NCI-H82 treated with DMSO at 0.1 percent for 48 hours (cell line): ENCODE measurements around the gene ACIN1.
"Not testable (repeated sequence)": the region's sequence is repeated elsewhere in the genome, so short reads cannot be mapped to it uniquely, and the experiment has no call there.

Experiments
- DNase-seq: peaks from one replicate; lab custom pipeline; 2025; ENCODE audit not compliant: unreplicated experiment; lab: John Stamatoyannopoulos, UW

The ACIN1 gene

DNA sequence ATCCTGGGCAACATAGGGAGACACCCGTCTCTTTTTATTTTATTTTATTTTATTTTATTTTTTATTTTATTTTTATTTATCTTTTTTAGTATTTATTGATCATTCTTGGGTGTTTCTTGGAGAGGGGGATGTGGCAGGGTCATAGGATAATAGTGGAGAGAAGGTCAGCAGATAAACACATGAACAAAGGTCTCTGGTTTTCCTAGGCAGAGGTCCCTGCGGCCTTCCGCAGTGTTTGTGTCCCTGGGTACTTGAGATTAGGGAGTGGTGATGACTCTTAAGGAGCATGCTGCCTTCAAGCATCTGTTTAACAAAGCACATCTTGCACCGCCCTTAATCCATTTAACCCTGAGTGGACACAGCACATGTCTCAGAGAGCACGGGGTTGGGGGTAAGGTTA is 12.7 kb upstream of the ACIN1 start:
- not testable (repeated sequence) for DNase-seq

- DNase-seq: no peak
These were observed 11.8 kb upstream of the ACIN1 start for GRCh38 chr14:23106747-23107045.

DNA sequence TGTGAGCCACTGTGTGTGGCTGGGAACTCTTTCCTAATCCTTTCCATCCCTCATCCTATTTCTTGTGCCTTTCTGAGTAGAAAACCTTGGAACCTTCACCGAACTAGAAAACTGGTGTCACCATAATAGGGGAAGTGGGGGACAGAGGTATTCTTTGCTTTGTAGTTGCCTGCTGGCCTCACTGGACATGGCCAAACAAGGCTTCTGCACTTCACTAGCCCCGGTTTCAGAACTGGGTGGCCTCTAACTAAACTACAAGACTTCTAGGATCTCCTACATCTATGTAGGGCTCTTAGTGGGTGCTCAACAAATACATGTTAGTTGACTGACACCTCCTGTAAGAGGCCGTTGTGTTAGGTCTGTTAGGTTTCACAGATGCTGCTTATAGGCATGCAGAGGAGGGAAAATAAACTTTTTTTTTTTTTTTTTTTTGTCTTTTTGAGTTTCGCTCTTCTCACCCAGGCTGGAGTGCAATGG is 10.4 kb upstream of the ACIN1 start:
- no peak for DNase-seq

- no peak for DNase-seq
These were observed 9.8 kb upstream of the ACIN1 start, which contains the start of gene CIROP for GRCh38 chr14:23104591-23105347. Gene CIROP (minus strand): TSS chr14:23104989. CDS start chr14:23104920, 69 bp downstream.

GRCh38 chr14:23104070-23104590 is 9.2 kb upstream of the ACIN1 start:
- no peak for DNase-seq

GRCh38 chr14:23103581-23103980 is 8.6 kb upstream of the ACIN1 start:
- no peak for DNase-seq

DNA sequence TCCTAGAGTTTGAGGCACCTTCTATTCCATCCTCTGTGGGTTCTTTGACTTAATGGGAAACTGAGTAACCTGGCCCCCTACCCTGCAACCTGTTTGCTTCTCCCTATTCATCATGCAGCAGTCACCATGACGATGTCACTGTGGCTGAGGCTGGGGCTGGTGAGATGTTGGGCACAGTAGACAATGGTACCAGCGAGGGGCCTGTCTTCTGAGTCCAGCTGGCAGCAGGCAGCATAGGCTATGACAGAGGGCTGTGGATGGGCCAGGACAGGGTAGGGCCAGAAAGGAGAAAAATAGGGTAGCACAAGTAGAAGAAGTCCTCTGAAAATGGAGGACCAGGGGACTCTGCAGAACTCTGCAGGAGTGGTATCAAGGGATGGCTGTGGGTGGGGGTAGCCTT is 7.9 kb upstream of the ACIN1 start:
- no peak for DNase-seq

DNA sequence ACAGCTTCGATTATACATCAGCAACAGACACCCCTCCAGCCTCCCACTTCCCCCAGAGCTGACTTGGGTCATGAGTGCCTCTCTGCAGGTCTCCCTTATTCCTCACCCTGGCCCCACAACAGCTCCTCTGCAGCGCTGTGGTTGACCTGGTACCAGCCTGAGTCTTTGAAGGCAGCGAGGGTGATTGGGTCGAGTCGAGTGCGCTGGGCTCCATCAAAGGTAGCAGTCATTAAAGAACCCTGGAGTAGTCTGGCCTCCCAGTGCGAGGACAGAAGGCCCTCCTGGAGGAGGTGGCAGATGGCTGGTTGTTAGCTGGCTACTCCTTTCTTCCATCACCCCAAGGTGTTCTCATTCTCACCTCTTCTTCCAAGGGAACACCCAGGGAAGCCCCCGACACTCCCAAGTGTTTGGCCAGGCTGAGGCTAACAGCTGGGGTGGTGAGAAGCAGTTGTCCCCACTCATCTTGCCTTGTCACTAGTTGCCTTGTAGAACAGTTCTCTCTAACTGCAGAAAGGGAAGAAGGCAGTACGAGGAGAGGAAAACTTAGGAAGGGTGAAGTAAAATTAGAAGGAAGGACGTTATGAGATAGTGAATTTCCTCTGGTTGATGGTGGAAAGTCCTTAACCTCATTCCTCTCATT is 7.2 kb upstream of the ACIN1 start:
- DNase-seq: no peak

DNA sequence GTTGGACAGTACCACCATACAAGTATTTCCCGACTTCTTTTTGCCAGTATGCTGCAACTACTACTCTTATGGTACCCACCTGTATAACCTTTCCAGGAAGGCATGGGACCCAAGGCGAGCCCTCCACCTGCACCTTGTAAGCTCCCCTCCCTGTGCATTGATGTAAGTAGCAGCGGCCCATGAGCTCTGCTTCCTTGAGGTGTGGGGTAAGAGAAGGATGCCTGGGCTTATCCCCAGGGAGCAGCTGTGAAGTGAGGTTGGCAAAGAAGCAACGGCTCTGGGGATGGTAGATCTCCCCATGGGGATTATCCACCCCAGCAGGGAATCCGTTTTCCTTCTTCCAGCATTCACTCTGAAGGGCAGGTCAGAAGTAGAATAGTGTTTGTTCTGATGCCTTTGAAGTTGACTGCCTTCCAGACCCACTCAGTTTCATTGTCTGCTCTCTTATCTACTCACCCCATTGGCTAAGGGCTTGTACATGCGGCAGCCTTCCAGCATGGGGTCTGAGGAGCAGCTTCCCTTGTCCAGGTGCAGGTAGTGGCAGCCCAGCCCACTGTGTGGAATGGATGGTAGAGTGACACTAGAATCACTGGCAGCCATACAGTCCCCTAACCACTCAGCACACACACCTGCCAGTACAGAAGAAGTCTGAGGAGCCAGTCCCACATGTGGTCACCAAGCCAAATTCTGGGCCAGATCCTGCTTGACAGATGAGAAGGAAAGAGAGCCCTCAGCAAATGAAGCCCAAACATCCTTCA is 6.5 kb upstream of the ACIN1 start:
- no peak for DNase-seq

DNA sequence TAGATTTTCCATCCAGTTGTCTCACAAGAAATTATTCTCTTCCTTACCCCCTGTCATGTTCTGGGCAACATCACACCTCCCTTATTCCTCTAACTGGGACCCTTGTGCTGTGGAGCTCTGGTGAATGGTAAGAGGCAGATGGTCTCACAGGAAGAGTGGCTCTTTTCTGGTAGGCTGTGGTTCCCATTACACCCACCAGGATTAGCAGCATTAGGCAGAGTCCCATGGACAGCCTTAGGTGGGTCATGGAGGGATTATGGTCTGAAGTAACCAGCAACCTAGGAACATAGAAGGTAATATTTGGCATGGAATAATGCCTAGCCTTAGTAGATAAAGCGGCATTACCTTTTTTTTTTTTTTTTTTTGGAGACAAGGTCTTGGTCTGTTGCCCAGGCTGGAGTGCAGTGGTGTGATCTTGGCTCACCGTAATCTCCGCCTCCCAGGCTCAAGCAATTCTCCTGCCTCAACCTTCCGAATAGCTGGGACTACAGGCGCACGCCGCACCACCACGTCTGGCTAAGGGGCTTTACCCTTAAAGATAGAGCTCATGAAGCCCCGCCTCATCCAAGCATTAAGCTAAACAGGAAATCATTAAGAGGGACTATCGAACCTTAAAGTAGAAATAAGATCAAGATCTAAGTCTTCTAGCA is 4.4 kb upstream of the ACIN1 start:
- no peak for DNase-seq

DNA sequence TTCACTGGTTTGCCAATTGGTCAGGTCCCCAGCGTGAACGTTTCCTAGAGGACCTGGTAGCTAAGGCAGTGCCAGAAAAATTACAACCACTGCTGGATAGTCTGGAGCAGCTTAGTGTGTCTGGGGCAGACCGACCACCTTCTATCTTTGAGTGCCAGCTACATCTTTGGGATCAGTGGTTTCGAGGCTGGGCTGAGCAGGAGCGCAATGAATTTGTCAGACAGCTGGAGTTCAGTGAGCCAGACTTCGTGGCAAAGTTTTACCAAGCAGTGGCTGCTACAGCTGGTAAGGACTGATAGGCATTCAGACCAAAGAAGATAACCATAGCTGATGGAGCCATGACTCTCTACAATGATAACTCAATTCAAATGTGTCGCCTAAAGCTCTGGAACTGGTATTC is 2.9 kb upstream of the ACIN1 start:
- DNase-seq: no peak

GRCh38 chr14:23095196-23096108 is 516 bp upstream of the ACIN1 start, which contains the start of gene C14orf119:
Gene C14orf119 (plus strand): TSS chr14:23095505. CDS start chr14:23097659, 2,154 bp downstream.
- no peak for DNase-seq

- no peak for DNase-seq
These were observed 808 bp downstream of the ACIN1 start for GRCh38 chr14:23093991-23094665.

DNA sequence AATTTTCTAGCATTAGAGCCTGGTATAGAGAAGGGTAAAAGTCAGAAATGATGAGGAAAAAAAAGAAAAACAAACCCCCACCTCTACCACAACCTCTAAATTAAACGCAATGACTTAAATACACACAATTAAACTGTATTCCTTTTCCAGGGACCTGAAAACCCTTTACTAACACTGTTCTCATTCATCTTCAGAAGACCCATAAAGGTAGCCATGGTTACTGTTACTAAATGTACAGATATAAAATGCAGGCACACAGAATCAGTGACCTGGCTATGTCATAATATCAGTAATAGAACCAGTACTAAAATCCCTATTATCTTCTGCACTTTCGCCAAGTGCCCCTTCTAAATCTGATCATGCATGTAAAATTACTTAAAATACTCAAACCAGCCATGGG is 1.4 kb downstream of the ACIN1 start:
- no peak for DNase-seq

GRCh38 chr14:23093104-23093503 is 1.8 kb downstream of the ACIN1 start:
- DNase-seq: no peak

- no peak for DNase-seq
These were observed 3.4 kb downstream of the ACIN1 start for GRCh38 chr14:23091294-23092225.

DNA sequence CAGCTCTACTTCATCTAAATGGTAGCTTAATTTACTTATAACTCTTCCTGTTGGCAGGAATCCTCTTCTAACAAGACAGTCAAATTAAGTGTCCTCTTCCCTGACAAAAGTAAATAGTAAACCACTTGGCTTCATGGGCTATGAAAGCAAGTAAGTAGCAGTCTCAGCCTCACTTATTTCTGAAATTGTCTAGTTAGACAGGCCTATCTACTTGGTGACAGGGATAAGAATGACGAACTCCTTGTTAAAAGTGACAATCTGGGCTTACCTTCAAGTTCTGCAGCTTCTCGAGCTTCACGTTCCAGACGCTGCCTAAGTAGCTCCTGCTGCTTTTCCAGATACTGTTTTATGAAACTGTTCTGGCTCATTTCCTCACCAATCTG is 4.7 kb downstream of the ACIN1 start:
- DNase-seq: no peak

DNA sequence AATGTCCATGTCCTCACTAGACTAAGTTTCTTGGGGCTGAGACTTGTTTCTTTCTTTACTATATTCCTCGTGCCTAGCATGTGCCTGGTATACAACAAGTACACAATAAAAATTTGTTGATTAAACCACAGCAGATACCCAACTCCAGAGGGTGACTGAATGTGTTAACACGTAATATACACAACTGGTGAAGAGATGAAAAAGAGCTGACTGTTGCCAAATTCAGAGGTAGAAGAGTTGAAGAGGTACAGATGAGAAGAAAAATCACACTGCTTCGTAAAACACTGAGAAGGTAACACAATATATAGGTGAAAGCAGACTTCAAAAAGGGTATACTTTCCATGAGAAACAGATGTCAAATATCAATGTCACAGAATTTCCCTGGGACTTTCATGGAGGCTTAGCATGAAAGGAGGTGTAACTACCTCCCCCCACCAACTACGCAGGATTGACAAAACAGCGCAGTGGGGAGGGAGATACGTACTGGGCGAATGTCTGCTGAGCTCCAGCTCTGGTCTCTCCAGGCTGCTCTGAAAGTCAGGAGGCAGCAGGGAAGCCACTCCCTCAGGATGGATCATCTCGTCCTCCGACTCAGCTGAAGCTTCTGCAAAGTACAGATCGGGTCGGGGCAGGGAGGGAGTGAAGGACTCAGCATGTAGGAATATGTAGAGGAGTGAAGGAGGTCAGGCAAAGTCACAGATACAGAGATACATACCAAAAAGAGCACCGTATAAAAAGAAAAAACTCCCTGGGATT is 5.3 kb downstream of the ACIN1 start:
- no peak for DNase-seq
